Cardiac muscle cell (in vitro differentiated cells and primary cell): Measurements from ENCODE around the gene FXYD7. TPM values are rescaled to one million over a fixed set of nuclear protein-coding genes. Genes with fewer than 3 reads are reported as not detected.
"Not testable (repeated sequence)": the region's sequence is repeated elsewhere in the genome, so short reads cannot be mapped to it uniquely, and the experiment has no call there.

ENCODE experiments used
- DNase-seq, 2 donors: peaks; one replicate each; pipeline versions ENCODE4 v3.0.0 to v3.0.0-alpha.2; 2010 to 2017; ENCODE audit warnings: low read depth in 1 of 2, low spot score in 1 of 2
- H3K27ac ChIP-seq: fragments of 200-600 bp; sonication (generic); 2 replicates; pipeline ENCODE4 v1.5.1; 2016
- H3K27me3 ChIP-seq: fragments of 200-600 bp; sonication (generic); 2 replicates; pipeline ENCODE4 v1.6.0; 2016; ENCODE audit warnings: control low read depth
- H3K36me3 ChIP-seq: fragments of 200-600 bp; sonication (generic); 2 replicates; pipeline ENCODE4 v1.5.1; 2016; ENCODE audit warnings: control low read depth
- H3K4me1 ChIP-seq: fragments of 200-600 bp; sonication (generic); 2 replicates; pipeline ENCODE4 v1.8.1; 2017; ENCODE audit warnings: low read depth, mild to moderate bottlenecking, mixed run types
- H3K4me3 ChIP-seq: fragments of 200-600 bp; sonication (generic); 2 replicates; pipeline ENCODE4 v1.5.1; 2016; ENCODE audit warnings: mild to moderate bottlenecking
- H3K9me3 ChIP-seq: fragments of 200-600 bp; sonication (generic); 2 replicates; pipeline ENCODE4 v1.5.1; 2017; ENCODE audit warnings: low read depth, mild to moderate bottlenecking, control low read depth
- CTCF ChIP-seq: IDR thresholded peaks from 2 replicates; pipeline ENCODE4 v1.5.1; 2012; ENCODE audit warnings: low read depth, mild to moderate bottlenecking, low read length
- polyA plus RNA-seq: library from polyadenylated mRNA; unstranded; fragments of >200 nt; fragmentation: Nextera tagmentation; extraction: Ambion mirVana; gene quantifications from 2 replicates; pipeline ENCODE4 v1.2.1, GENCODE V29; 2016
- total RNA-seq: library from RNA; depleted of rRNA; stranded (reverse); fragments of >200 nt; gene quantifications from 2 replicates; pipeline ENCODE4 v1.2.3, GENCODE V29; 2016

FXYD7 gene
- total and polyA plus RNA-seq, 2 experiments from 2014 or later, result 2.6 to 3.5 TPM

GRCh38 chr19:35184884-35185283 is 41.8 kb downstream of the FXYD7 start:
- Histone ChIP-seq H3K27me3 (no peaks in the 10 kb centered on the region), H3K4me1 (no peaks in the 10 kb centered on the region), H3K4me3 (no peak overlapping the region), H3K36me3 (no peaks in the 10 kb centered on the region), H3K9me3 (no peaks in the 10 kb centered on the region), H3K27ac (no peak overlapping the region)
- no peak for TF ChIP-seq CTCF
- DNase-seq, result no peak

GRCh38 chr19:35194012-35194984 is 51.2 kb downstream of the FXYD7 start:
- DNase-seq, result no peak
- H3K27ac ChIP-seq, result no peak overlapping the region
- no peaks in the 10 kb centered on the region for H3K27me3 ChIP-seq
- H3K4me3 ChIP-seq, result no peak overlapping the region
- H3K9me3 ChIP-seq, result no peaks in the 10 kb centered on the region
- no peaks in the 10 kb centered on the region for H3K4me1 ChIP-seq
- no peak for TF ChIP-seq CTCF
- H3K36me3 ChIP-seq, result no peaks in the 10 kb centered on the region

GRCh38 chr19:35195830-35196229 is 52.8 kb downstream of the FXYD7 start:
- Histone ChIP-seq H3K27me3 (no peaks in the 10 kb centered on the region), H3K9me3 (no peaks in the 10 kb centered on the region), H3K27ac (no peak overlapping the region), H3K36me3 (no peaks in the 10 kb centered on the region), H3K4me1 (no peaks in the 10 kb centered on the region), H3K4me3 (no peak overlapping the region)
- no peak for TF ChIP-seq CTCF
- DNase-seq, result no peak

- H3K27ac ChIP-seq, H3K27me3 ChIP-seq, H3K4me3 ChIP-seq, H3K4me1 ChIP-seq, H3K9me3 ChIP-seq, H3K36me3 ChIP-seq, DNase-seq: not testable (repeated sequence)
These were observed 53.8 kb downstream of the FXYD7 start for GRCh38 chr19:35196861-35197260.

GRCh38 chr19:35199481-35199880 is 56.4 kb downstream of the FXYD7 start:
- H3K27ac ChIP-seq, result no peak overlapping the region
- no peak overlapping the region for H3K4me3 ChIP-seq
- DNase-seq, result no peak
- no peaks in the 10 kb centered on the region for H3K27me3 ChIP-seq
- no peak for TF ChIP-seq CTCF
- H3K4me1 ChIP-seq, result peaks cover 15% of the 10 kb centered on the region
- H3K36me3 ChIP-seq, result no peaks in the 10 kb centered on the region
- H3K9me3 ChIP-seq, result no peaks in the 10 kb centered on the region
